HPDE6-E6E7 (cell line): ENCODE measurements around the gene ROR1.
"Not testable (repeated sequence)": the region's sequence is repeated elsewhere in the genome, so short reads cannot be mapped to it uniquely, and the experiment has no call there.

Source experiments
- DNase-seq: peaks from one replicate; pipeline ENCODE4 v3.0.0; 2011; ENCODE audit warnings: missing footprints; ENCODE audit errors: extremely low spot score

Gene ROR1

GRCh38 chr1:63793741-63794240 is 20.0 kb downstream of the ROR1 start:
- DNase-seq = no peak

- no peak for DNase-seq
Observed at GRCh38 chr1:63794354-63794753, 20.5 kb downstream of the ROR1 start.

GRCh38 chr1:63794939-63795378 is 21.1 kb downstream of the ROR1 start:
- DNase-seq = no peak

- no peak for DNase-seq
Observed at GRCh38 chr1:63795455-63795854, 21.6 kb downstream of the ROR1 start.

- no peak for DNase-seq
Observed at GRCh38 chr1:63797056-63797726, 23.4 kb downstream of the ROR1 start.

- DNase-seq = no peak
Observed at GRCh38 chr1:63798284-63798683, 24.5 kb downstream of the ROR1 start.

- DNase-seq = no peak
Observed at GRCh38 chr1:63799307-63799706, 25.5 kb downstream of the ROR1 start.

GRCh38 chr1:63799820-63800219 is 26.0 kb downstream of the ROR1 start:
- no peak for DNase-seq

GRCh38 chr1:63802109-63802508 is 28.3 kb downstream of the ROR1 start:
- no peak for DNase-seq

GRCh38 chr1:63804829-63805484 is 31.1 kb downstream of the ROR1 start:
- no peak for DNase-seq

GRCh38 chr1:63807046-63807445 is 33.2 kb downstream of the ROR1 start:
- no peak for DNase-seq

GRCh38 chr1:63810936-63811469 is 37.2 kb downstream of the ROR1 start:
- DNase-seq = no peak

- DNase-seq = no peak
Observed at GRCh38 chr1:63812071-63812700, 38.4 kb downstream of the ROR1 start.

- DNase-seq = no peak
Observed at GRCh38 chr1:63813829-63814277, 40.0 kb downstream of the ROR1 start.

- DNase-seq = not testable (repeated sequence)
Observed at GRCh38 chr1:63816217-63816815, 42.5 kb downstream of the ROR1 start.

- DNase-seq = no peak
Observed at GRCh38 chr1:63817152-63817667, 43.4 kb downstream of the ROR1 start.

GRCh38 chr1:63817700-63818099 is 43.9 kb downstream of the ROR1 start:
- DNase-seq = no peak

GRCh38 chr1:63818567-63819325 is 44.9 kb downstream of the ROR1 start:
- DNase-seq = no peak

- no peak for DNase-seq
Observed at GRCh38 chr1:63819795-63820194, 46.0 kb downstream of the ROR1 start.

GRCh38 chr1:63821091-63822005 is 47.5 kb downstream of the ROR1 start:
- no peak for DNase-seq
